ENCODE measurements around the gene TP53BP2. TPM values are rescaled to one million over a fixed set of nuclear protein-coding genes. Genes with fewer than 3 reads are reported as not detected.

Gene TP53BP2
- total and polyA plus RNA-seq, 3 experiments from 2014 or later, result 16.5 to 59.6 (median 59.5) TPM

GRCh38 chr1:223756806-223757700 lies 88.7 kb downstream of the TP53BP2 start:
- Mint-ChIP-seq H3K4me3 (no peak overlapping the region), H3K27ac (peak overlapping the region in 2 of 8 donors; percentile 30 to 60), H3K9me3 (no peaks in the 10 kb centered on the region), H3K36me3 (peaks cover 0 to 100% (median 13%) of the 10 kb centered on the region in 3 donors), H3K27me3 (no peaks in the 10 kb centered on the region), H3K4me1 (no peaks in the 10 kb centered on the region)
- Histone ChIP-seq H3K4me1 (ENCODE audit: insufficient read depth, low read length) (no peaks in the 10 kb centered on the region), H3K27ac (ENCODE audit: low read depth, low read length) (no peak overlapping the region), H3K36me3 (ENCODE audit: insufficient read depth, low read length) (peaks cover 69% of the 10 kb centered on the region), H3K9me3 (ENCODE audit: low read length) (no peaks in the 10 kb centered on the region), H3K27me3 (ENCODE audit: insufficient read depth, low read length, poor library complexity, severe bottlenecking) (no peaks in the 10 kb centered on the region), H3K4me3 (ENCODE audit: low read length) (no peak overlapping the region)
- no peak for DNase-seq
- CTCF ChIA-PET, result interaction anchor here (1.0 to 1.6 kb wide), 2 partner anchors 8 to 59 kb away, joined by 4 read pairs; no protein-coding TSS in a partner anchor
- POLR2A ChIA-PET, result interaction anchor here (0.6 to 0.8 kb wide), 2 partner anchors 81 to 94 kb away, joined by 3 read pairs; no protein-coding TSS in a partner anchor

GRCh38 chr1:223755992-223756775 lies 89.6 kb downstream of the TP53BP2 start:
- no peak for DNase-seq
- no peaks in the 10 kb centered on the region for H3K4me1 ChIP-seq (ENCODE audit: insufficient read depth, low read length)
- H3K4me3 Mint-ChIP-seq, result no peak overlapping the region
- no peaks in the 10 kb centered on the region for H3K27me3 ChIP-seq (ENCODE audit: insufficient read depth, low read length, poor library complexity, severe bottlenecking)
- no peak overlapping the region for H3K4me3 ChIP-seq (ENCODE audit: low read length)
- CTCF ChIA-PET, result no interaction called here
- H3K36me3 Mint-ChIP-seq, result peaks cover 7 to 100% (median 19%) of the 10 kb centered on the region in 3 donors
- POLR2A ChIA-PET, result no interaction called here
- H3K9me3 ChIP-seq (ENCODE audit: low read length), result no peaks in the 10 kb centered on the region
- no peaks in the 10 kb centered on the region for H3K4me1 Mint-ChIP-seq
- H3K36me3 ChIP-seq (ENCODE audit: insufficient read depth, low read length), result peaks cover 72% of the 10 kb centered on the region
- peak overlapping the region in 1 of 8 donors; percentile 14 for H3K27ac Mint-ChIP-seq
- H3K27me3 Mint-ChIP-seq, result no peaks in the 10 kb centered on the region
- no peaks in the 10 kb centered on the region for H3K9me3 Mint-ChIP-seq
- H3K27ac ChIP-seq (ENCODE audit: low read depth, low read length), result no peak overlapping the region

GRCh38 chr1:223755432-223755792 lies 90.3 kb downstream of the TP53BP2 start:
- no peaks in the 10 kb centered on the region for H3K27me3 ChIP-seq (ENCODE audit: insufficient read depth, low read length, poor library complexity, severe bottlenecking)
- ChIA-PET CTCF (no interaction called here), POLR2A (no interaction called here)
- DNase-seq, result no peak
- H3K4me1 ChIP-seq (ENCODE audit: insufficient read depth, low read length), result no peaks in the 10 kb centered on the region
- no peaks in the 10 kb centered on the region for H3K9me3 Mint-ChIP-seq
- no peak overlapping the region for H3K4me3 ChIP-seq (ENCODE audit: low read length)
- peaks cover 75% of the 10 kb centered on the region for H3K36me3 ChIP-seq (ENCODE audit: insufficient read depth, low read length)
- H3K9me3 ChIP-seq (ENCODE audit: low read length), result no peaks in the 10 kb centered on the region
- H3K4me1 Mint-ChIP-seq, result no peaks in the 10 kb centered on the region
- H3K36me3 Mint-ChIP-seq, result peaks cover 7 to 100% (median 20%) of the 10 kb centered on the region in 3 donors
- H3K27me3 Mint-ChIP-seq, result no peaks in the 10 kb centered on the region
- H3K4me3 Mint-ChIP-seq, result no peak overlapping the region
- no peak overlapping the region for H3K27ac ChIP-seq (ENCODE audit: low read depth, low read length)
- peak overlapping the region in 1 of 8 donors; percentile 14 for H3K27ac Mint-ChIP-seq

- Histone ChIP-seq H3K27me3 (ENCODE audit: insufficient read depth, low read length, poor library complexity, severe bottlenecking) (no peaks in the 10 kb centered on the region), H3K36me3 (ENCODE audit: insufficient read depth, low read length) (peaks cover 75% of the 10 kb centered on the region), H3K4me1 (ENCODE audit: insufficient read depth, low read length) (no peaks in the 10 kb centered on the region), H3K27ac (ENCODE audit: low read depth, low read length) (no peak overlapping the region), H3K4me3 (ENCODE audit: low read length) (no peak overlapping the region), H3K9me3 (ENCODE audit: low read length) (no peaks in the 10 kb centered on the region)
- Mint-ChIP-seq H3K4me1 (peaks cover 0 to 4% (median 2%) of the 10 kb centered on the region in 3 donors), H3K27me3 (no peaks in the 10 kb centered on the region), H3K36me3 (peaks cover 7 to 100% (median 23%) of the 10 kb centered on the region in 3 donors), H3K4me3 (no peak overlapping the region), H3K27ac (peak overlapping the region in 2 of 8 donors; percentile 22 to 23), H3K9me3 (no peaks in the 10 kb centered on the region)
- ChIA-PET CTCF (no interaction called here), POLR2A (no interaction called here)
- DNase-seq, result no peak
These were observed 90.9 kb downstream of the TP53BP2 start for GRCh38 chr1:223754681-223755431.

- H3K9me3 ChIP-seq (ENCODE audit: low read length), result no peaks in the 10 kb centered on the region
- H3K27ac Mint-ChIP-seq, result peak overlapping the region in 3 of 8 donors; percentile 47 to 79 (median 71)
- peaks cover 64% of the 10 kb centered on the region for H3K36me3 ChIP-seq (ENCODE audit: insufficient read depth, low read length)
These were observed 92.8 kb downstream of the TP53BP2 start for GRCh38 chr1:223752721-223753515.

GRCh38 chr1:223751696-223752095 lies 94.1 kb downstream of the TP53BP2 start:
- Mint-ChIP-seq H3K27me3 (peaks cover 0 to 1% of the 10 kb centered on the region in 2 donors), H3K36me3 (peaks cover 7 to 90% (median 21%) of the 10 kb centered on the region in 3 donors)
- H3K4me3 ChIP-seq (ENCODE audit: low read length), result no peak overlapping the region

More at GRCh38 chr1:223752721-223753515, 92.8 kb downstream of the TP53BP2 start:
- Histone ChIP-seq H3K27ac (ENCODE audit: low read depth, low read length) (no peak overlapping the region), H3K4me3 (ENCODE audit: low read length) (no peak overlapping the region), H3K27me3 (ENCODE audit: insufficient read depth, low read length, poor library complexity, severe bottlenecking) (no peaks in the 10 kb centered on the region), H3K4me1 (ENCODE audit: insufficient read depth, low read length) (peaks cover 5% of the 10 kb centered on the region)
- Mint-ChIP-seq H3K4me1 (peaks cover 10 to 19% (median 14%) of the 10 kb centered on the region in 3 donors), H3K27me3 (peaks cover 0 to 1% of the 10 kb centered on the region in 2 donors), H3K36me3 (peaks cover 7 to 91% (median 22%) of the 10 kb centered on the region in 3 donors), H3K9me3 (no peaks in the 10 kb centered on the region), H3K4me3 (no peak overlapping the region)
- no peak for DNase-seq
- ChIA-PET CTCF (interaction anchor here (5.5 to 8.5 kb wide), 2 partner anchors 41 to 54 kb away, joined by 77 to 169 read pairs; partner anchors contain the start of gene CAPN2), POLR2A (no interaction called here)

More at GRCh38 chr1:223751696-223752095, 94.1 kb downstream of the TP53BP2 start:
- CTCF ChIA-PET, result interaction anchor here (5.5 to 8.5 kb wide), 2 partner anchors 40 to 53 kb away, joined by 77 to 169 read pairs; partner anchors contain the start of gene CAPN2
- DNase-seq, result no peak
- POLR2A ChIA-PET, result interaction anchor here (0.5 kb wide), 1 partner anchor 497 kb away, joined by 9 read pairs; no protein-coding TSS in a partner anchor
- Mint-ChIP-seq H3K9me3 (no peaks in the 10 kb centered on the region), H3K27ac (peak overlapping the region in 2 of 8 donors; percentile 9 to 33), H3K4me3 (no peak overlapping the region), H3K4me1 (peaks cover 11 to 29% (median 24%) of the 10 kb centered on the region in 3 donors)
- Histone ChIP-seq H3K9me3 (ENCODE audit: low read length) (no peaks in the 10 kb centered on the region), H3K4me1 (ENCODE audit: insufficient read depth, low read length) (peaks cover 5% of the 10 kb centered on the region), H3K36me3 (ENCODE audit: insufficient read depth, low read length) (peaks cover 64% of the 10 kb centered on the region), H3K27me3 (ENCODE audit: insufficient read depth, low read length, poor library complexity, severe bottlenecking) (no peaks in the 10 kb centered on the region), H3K27ac (ENCODE audit: low read depth, low read length) (no peak overlapping the region)

All from CD8-positive, alpha-beta memory T cell (primary cell).